HG03280 (cell line): ENCODE results near the gene ST6GALNAC1.

Experiments used
- ATAC-seq: cut with Tn5 transposase; IDR thresholded peaks from one replicate; pipeline ENCODE4 v1.9.1; 2021; ENCODE audit warnings: mild to moderate bottlenecking, moderate library complexity; ENCODE audit not compliant: unreplicated experiment

ST6GALNAC1 gene, protein sequence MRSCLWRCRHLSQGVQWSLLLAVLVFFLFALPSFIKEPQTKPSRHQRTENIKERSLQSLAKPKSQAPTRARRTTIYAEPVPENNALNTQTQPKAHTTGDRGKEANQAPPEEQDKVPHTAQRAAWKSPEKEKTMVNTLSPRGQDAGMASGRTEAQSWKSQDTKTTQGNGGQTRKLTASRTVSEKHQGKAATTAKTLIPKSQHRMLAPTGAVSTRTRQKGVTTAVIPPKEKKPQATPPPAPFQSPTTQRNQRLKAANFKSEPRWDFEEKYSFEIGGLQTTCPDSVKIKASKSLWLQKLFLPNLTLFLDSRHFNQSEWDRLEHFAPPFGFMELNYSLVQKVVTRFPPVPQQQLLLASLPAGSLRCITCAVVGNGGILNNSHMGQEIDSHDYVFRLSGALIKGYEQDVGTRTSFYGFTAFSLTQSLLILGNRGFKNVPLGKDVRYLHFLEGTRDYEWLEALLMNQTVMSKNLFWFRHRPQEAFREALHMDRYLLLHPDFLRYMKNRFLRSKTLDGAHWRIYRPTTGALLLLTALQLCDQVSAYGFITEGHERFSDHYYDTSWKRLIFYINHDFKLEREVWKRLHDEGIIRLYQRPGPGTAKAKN

DNA sequence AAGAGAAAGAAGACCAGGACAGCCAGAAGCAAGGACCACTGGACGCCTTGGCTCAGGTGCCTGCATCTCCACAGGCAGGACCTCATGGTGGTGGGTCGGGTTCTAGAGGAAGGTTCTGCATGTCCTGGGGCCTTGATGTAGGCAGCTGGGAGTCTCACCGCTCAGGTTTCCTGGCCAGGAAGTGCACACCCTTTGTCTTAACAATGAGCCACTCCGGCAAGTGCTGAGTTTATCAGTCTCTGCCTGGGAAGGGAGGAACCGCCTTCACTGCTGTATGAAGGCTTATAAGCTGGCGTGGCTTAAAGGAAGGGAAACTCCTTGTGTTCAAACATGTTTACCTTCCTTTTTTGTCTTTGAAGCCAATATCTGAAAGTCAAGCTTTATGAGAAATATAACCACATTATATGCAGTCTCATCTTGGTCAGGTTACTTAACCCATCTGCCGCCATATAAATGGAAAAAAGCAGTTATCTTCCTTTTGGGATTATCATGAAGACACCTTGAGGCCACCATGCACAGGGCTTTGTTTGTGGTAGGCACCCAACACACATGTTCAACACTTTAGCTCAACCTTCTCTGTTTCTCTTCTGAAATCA lies at the start of gene ST6GALNAC1:
Gene ST6GALNAC1, minus strand, starts transcription at position 205 of the 596 bp plus-strand sequence. Its CDS starts 119 bp downstream, at position 86.
- ATAC-seq, result no peak

GRCh38 chr17:76691379-76692191 lies 48.0 kb upstream of the ST6GALNAC1 start:
- ATAC-seq, result no peak

- no peak for ATAC-seq
These were observed 47.2 kb upstream of the ST6GALNAC1 start for GRCh38 chr17:76690596-76691280.

DNA sequence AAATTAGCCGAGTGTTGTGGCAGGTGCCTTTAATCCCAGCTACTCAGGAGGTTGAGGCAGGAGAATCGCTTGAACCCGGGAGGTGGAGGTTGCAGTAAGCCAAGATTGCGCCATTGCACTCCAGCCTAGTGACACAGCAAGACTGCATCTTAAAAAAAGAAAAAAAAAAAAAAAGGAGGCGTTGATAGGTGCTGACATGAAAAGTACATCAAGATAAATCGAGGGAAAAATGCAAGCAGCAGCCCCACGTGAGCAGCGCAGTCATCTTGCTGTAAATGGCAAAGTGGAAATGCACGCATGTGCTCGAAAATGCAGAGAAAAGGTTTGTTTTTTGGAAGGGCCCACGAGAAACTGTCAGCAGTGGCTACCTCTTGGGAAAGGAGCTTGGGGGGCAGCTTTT lies 46.3 kb upstream of the ST6GALNAC1 start:
- no peak for ATAC-seq

GRCh38 chr17:76688165-76688622 lies 44.6 kb upstream of the ST6GALNAC1 start:
- no peak for ATAC-seq

DNA sequence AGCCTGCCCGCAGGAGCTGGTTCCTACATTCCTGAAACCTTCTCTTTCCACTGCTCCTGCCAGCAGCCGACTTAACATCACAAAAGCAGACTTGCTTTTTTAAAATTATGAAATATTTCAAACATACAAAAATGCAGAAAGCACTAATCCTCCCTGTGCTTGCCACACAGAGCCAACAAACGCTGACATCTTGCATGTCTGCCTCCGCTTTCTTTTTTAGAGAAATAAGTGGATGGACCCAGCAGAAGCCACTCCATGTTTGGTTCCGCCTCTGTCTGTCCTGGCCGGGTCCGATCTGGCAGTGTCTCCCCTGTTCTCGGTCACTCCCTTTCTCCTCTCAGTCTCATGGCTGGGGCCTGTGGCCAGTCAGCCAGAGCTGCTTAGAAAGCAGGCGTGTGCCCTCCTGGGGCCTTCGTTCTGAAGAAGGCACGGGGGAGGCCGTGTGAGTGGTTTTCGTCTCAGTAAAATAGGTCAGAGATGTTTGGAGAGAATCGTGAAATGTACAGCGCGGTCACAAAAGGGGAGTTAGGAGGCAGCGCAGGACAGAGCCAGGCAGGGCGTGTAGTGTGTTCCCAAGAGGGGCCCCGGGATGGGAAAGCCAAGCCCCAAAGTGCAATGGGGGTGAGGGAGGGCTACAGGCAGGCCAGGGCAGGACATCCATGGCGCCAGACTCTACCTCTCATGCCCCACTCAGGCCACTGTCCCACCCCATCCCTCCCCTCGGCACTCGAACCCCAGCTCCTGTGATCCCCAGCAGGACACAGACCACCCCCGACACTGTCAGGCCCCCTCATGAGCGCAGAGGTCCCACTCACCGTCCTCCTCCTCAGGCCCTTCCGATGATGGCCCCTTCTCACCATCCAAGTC lies 44.0 kb upstream of the ST6GALNAC1 start:
- no peak for ATAC-seq

GRCh38 chr17:76686538-76687297 lies 43.2 kb upstream of the ST6GALNAC1 start:
- ATAC-seq, result no peak

DNA sequence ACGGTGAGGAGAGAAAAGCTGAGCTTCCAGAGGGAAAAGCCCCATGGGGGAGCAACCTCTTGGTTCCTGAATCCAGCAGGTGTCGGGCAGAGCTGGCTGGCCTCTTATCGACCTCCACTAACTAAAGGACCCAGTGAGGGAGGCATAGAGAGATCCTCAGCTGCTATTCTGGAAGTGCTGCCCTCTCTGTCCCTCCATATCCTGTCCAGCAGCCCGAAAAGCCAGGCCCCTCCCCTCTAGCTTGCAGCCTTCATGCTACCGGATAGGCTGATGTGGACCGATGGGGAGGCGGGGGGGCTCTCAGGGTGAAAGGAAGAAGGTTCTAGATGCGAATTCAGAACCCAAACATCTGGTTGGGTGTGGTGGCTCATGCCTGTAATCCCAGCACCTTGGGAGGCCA lies 42.3 kb upstream of the ST6GALNAC1 start:
- ATAC-seq, result no peak

GRCh38 chr17:76685366-76685765 lies 41.8 kb upstream of the ST6GALNAC1 start:
- ATAC-seq, result no peak

DNA sequence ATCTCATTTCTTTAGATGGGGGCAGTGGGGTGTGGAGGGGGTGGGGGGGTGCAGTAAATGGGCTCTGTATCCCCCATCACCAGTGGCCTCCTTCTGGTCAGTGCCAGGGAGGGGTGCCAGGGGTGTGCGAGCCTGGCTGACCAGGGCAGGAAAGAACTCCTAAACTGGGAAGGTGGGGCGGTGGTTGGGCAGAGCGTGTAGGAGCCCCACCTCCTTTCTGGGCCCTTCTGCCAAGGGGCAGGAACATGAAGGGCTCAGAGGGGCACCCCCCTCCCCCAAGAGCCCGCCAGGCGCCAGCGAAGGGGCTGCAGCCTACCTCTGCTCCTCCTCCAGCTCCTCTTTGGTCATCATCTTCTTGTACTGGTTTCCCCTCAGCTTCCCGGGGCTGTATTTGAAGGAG lies 41.2 kb upstream of the ST6GALNAC1 start:
- ATAC-seq, result no peak

DNA sequence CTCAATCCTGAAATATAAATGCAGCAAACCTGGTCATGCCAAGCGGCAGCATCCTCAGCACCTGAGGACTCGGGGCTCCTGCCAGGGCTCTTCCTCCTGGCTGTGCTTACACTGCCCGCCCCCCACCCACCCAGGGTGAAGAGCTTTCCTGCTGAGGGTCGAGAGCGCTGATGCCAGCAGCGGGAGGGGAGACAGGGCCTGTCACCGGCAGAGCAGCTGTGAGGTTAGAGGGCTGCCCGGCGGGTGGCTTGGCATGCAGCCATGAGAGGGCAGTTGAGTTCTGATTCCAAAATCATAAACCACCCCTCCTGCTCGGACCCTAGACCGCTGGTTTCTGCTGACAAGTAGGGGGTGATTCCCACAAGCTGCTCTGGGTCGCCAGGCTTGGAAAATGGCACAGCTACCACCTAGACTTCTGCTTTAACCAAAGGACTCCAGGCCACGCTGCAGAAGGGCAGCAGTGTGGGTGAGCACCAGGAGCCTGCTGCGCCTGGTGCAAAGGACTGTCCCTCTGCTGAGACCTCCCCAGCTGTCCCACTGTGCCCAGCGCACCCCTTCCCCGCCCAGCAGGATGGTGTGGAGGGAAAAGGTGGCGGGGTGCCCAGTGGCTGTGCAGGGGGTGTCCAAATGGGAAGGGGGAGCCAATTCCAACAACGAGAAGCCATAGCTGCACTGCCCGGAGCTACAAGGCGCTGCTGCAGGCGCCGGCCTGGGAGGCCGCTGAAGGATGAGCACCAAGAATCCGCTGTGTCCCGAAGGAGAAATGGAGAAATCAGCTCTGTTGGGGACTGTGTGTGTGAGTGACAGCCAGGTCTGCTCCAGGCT lies 40.6 kb upstream of the ST6GALNAC1 start:
- ATAC-seq, result no peak

DNA sequence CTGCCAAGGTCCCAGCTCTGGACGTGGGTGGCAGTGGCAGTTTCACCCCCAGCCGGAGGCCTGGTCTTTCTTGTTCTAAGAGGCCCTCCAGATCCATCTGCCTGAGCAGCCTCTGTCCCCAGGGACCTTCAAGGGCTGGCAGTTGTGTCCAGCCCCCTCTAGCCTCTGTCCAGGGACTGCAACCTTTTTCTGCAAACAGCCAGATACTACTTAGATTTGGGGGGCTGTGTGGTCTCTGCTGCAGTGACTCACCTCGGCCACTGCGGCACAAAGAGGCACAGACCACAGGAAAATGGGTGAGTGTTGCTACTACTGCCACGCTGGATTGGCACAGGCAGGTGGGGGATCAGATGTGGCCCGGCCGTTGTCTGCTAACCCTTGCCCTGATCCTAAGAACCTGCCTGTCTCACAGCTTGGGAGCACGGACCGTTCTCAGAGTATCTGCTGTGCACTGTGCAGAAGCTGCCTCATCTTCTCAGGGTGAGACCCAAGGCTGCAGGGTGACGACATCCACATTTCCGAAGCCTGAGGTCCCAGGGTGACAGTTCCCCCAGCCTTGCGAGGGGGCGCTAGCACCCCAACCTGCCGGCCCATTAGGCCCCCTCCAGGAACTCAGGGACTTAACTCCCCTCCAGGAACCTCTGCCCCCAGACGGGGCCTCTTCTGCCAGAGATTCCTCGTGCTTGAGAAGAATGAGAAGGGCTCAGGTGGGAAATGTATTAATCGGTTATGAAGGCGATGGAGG lies 39.6 kb upstream of the ST6GALNAC1 start:
- ATAC-seq, result no peak

- ATAC-seq, result no peak
These were observed 38.7 kb upstream of the ST6GALNAC1 start for GRCh38 chr17:76682296-76682695.

DNA sequence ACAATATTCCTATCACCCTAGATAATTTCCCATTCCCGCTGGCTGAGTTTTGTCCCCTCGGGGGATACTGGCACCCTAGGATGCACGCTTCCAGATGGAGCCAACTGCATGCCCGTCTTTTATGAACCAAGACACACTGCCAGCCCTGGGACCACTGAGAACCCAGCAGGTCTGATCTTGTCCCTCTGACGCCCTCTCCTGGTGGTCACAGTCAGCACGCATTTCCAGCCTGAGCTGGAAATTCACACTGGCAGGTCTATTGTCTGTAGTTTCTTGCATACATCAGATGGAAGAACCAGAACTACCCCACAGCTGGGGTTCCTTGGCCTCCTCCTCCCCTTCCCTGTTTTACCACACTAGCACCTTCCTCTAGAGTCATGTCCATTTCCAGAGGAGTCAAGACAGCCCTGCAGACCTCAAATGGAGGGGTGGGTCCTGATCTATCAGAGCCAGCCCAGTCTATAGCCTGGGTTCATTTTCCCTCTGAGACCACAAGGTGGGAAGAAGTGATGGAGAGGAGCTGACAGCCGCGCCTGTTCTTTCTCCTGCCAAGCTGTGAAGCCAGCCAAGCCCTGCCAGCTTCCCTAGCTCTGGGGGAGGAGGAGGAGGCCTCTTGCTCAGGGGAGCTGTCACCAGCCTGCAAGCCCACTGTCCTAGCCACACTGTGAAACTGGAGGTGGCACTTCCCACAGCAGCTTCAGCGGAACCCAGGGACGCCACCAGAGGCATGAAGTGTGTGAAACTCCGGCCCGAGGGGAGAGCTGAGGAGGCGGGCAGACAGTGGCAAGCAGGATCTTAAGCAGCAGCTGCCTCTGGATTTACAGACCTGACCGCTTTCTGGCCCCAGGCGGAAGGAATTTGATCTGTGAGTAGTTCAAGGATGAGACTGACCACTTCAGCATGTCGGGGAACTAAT lies 37.9 kb upstream of the ST6GALNAC1 start:
- ATAC-seq, result no peak

- ATAC-seq, result no peak
These were observed 35.7 kb upstream of the ST6GALNAC1 start for GRCh38 chr17:76679239-76679638.

DNA sequence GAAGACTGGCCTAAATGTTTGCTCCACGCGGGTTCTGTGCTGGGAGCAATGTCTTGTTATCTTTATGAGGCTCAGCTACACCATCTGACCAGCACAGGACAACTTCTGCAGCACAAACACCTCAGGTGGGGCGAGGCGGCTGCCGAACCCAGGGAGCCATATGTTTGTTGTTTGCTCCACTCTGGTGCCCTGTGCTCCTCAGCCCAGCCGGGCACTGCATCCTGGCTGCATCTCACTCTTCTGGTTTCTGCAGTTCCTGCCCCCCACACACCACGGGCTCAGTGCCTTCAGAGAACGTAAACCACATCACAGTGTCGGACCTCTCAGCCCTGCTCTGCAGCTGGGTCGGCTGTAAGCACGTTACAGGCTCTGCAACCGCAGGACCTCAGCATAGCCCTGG lies 34.8 kb upstream of the ST6GALNAC1 start:
- ATAC-seq, result no peak
